ENCODE measurements around the gene NWD2. TPM values are rescaled to one million over a fixed set of nuclear protein-coding genes. Genes with fewer than 3 reads are reported as not detected.

NWD2 gene
- total and polyA plus RNA-seq, 2 donors from 2014 or later: not detected

DNA sequence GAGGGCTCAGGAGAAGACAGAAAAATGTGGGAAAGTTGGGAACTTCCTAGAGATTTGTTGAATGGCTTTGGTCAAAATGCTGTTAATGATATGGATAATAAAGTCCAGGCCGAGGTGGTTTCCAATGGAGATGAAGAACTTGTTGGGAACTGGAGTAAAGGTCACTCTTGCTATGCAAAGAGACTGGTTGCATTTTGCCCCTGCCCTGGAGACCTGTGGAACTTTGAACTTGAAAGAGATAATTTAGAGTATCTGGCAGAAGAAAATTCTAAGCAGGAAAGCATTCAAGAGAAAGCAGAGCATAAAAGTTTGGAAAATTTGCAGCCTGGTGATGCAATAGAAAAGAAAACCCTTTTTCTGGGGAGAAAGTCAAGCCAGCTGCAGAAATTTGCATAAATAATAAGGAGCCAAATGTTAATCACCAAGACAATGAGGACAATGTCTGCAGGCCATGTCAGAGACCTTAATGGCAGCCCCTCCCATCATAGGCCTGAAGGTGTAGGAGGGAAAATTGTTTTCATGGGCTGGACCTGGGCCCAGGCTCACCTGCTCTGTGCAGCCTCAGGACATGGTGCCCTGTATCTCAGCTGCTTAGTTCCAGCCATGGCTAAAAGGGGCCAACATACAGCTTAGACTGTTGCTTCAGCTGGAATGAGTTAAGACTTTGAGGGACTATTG, 237.8 kb downstream of the NWD2 start:
- intact Hi-C loops (cut with DNase I): no loop called here
- peak overlapping the region; percentile 39 to 67 for H3K27ac ChIP-seq (ENCODE audit: low read depth in 2 of 2, low read length in 2 of 2)
- FAIRE-seq (no peak), DNase-seq (no peak)
- peaks cover 0 to 29% (median 8%) of the 10 kb centered on the region in 3 donors for H3K4me1 ChIP-seq (ENCODE audit: control insufficient read depth in 2 of 3, insufficient read depth in 2 of 3, low read depth in 1 of 3, low read length in 3 of 3)
- H3K9ac ChIP-seq (ENCODE audit: low read length in 3 of 3): no peak overlapping the region
- no peaks in the 10 kb centered on the region for H3K36me3 ChIP-seq (ENCODE audit: control insufficient read depth in 2 of 3, insufficient read depth in 3 of 3, low read length in 3 of 3)
- no peaks in the 10 kb centered on the region for H3K27me3 ChIP-seq (ENCODE audit: control insufficient read depth, insufficient read depth, low read length)
- H3K4me3 ChIP-seq (ENCODE audit: low read length in 3 of 3): no peak overlapping the region
- H3K9me3 ChIP-seq (ENCODE audit: control insufficient read depth in 2 of 3, insufficient read depth in 1 of 3, low read length in 3 of 3): no peaks in the 10 kb centered on the region
- no peak for TF ChIP-seq CTCF (IDR thresholded peaks at IDR 0.05; ENCODE audit: borderline replicate concordance, extremely low read depth, insufficient read depth)

- intact Hi-C loops (cut with DNase I): no loop called here
- no peak overlapping the region for H3K9ac ChIP-seq (ENCODE audit: low read length in 3 of 3)
- no peaks in the 10 kb centered on the region for H3K36me3 ChIP-seq (ENCODE audit: control insufficient read depth in 2 of 3, insufficient read depth in 3 of 3, low read length in 3 of 3)
- no peak for TF ChIP-seq CTCF (IDR thresholded peaks at IDR 0.05; ENCODE audit: borderline replicate concordance, extremely low read depth, insufficient read depth)
- no peak for FAIRE-seq
- peaks cover 0 to 29% (median 8%) of the 10 kb centered on the region in 3 donors for H3K4me1 ChIP-seq (ENCODE audit: control insufficient read depth in 2 of 3, insufficient read depth in 2 of 3, low read depth in 1 of 3, low read length in 3 of 3)
- no peak overlapping the region for H3K27ac ChIP-seq (ENCODE audit: low read depth in 2 of 2, low read length in 2 of 2)
- no peaks in the 10 kb centered on the region for H3K27me3 ChIP-seq (ENCODE audit: control insufficient read depth, insufficient read depth, low read length)
- H3K9me3 ChIP-seq (ENCODE audit: control insufficient read depth in 2 of 3, insufficient read depth in 1 of 3, low read length in 3 of 3): no peaks in the 10 kb centered on the region
- no peak for DNase-seq
- no peak overlapping the region for H3K4me3 ChIP-seq (ENCODE audit: low read length in 3 of 3)
These were observed 239.1 kb downstream of the NWD2 start for GRCh38 chr4:37483610-37484009.

- Histone ChIP-seq H3K9me3 (ENCODE audit: control insufficient read depth in 2 of 3, insufficient read depth in 1 of 3, low read length in 3 of 3) (no peaks in the 10 kb centered on the region), H3K9ac (ENCODE audit: low read length in 3 of 3) (no peak overlapping the region), H3K27me3 (ENCODE audit: control insufficient read depth, insufficient read depth, low read length) (no peaks in the 10 kb centered on the region), H3K4me3 (ENCODE audit: low read length in 3 of 3) (no peak overlapping the region), H3K4me1 (ENCODE audit: control insufficient read depth in 2 of 3, insufficient read depth in 2 of 3, low read depth in 1 of 3, low read length in 3 of 3) (peaks cover 0 to 26% (median 8%) of the 10 kb centered on the region in 3 donors), H3K27ac (ENCODE audit: low read depth in 2 of 2, low read length in 2 of 2) (peak overlapping the region; percentile 51 to 52), H3K36me3 (ENCODE audit: control insufficient read depth in 2 of 3, insufficient read depth in 3 of 3, low read length in 3 of 3) (no peaks in the 10 kb centered on the region)
- TF ChIP-seq CTCF (IDR thresholded peaks at IDR 0.05; ENCODE audit: borderline replicate concordance, extremely low read depth, insufficient read depth): no peak
- FAIRE-seq (no peak), DNase-seq (no peak)
- intact Hi-C loops (cut with DNase I): no loop called here
These were observed 241.6 kb downstream of the NWD2 start for GRCh38 chr4:37486166-37486565.

Measured in kidney (tissue), 14 donors.